CD14-positive monocyte (primary cell): ENCODE measurements around the gene CCDC50. TPM values are rescaled to one million over a fixed set of nuclear protein-coding genes. Genes with fewer than 3 reads are reported as not detected.

Experiments used
- DNase-seq, 3 donors: peaks; one replicate each; pipeline ENCODE4 v3.0.0-alpha.2; 2011 to 2022
- H2AFZ ChIP-seq: 2 replicates; pipeline ENCODE4 v1.6.0; 2012; ENCODE audit warnings: mild to moderate bottlenecking, low read depth, low read length, inconsistent platforms; ENCODE audit not compliant: insufficient read depth, poor library complexity, severe bottlenecking
- H3K27ac ChIP-seq, 2 donors: 1 replicate in 1 of 2; 2 replicates in 1 of 2; pipeline ENCODE4 v1.5.1; 2012 to 2013; ENCODE audit warnings: low read length in 2 of 2, control low read depth in 1 of 2, inconsistent platforms in 1 of 2, low read depth in 1 of 2, mild to moderate bottlenecking in 1 of 2
- H3K27me3 ChIP-seq, 2 donors: one replicate each; pipeline versions ENCODE4 v1.6.0 to v1.6.1; 2011 to 2013; ENCODE audit warnings: low read length in 2 of 2; ENCODE audit not compliant: control insufficient read depth in 2 of 2, insufficient read depth in 2 of 2
- H3K36me3 ChIP-seq, 2 donors: replicated peaks in 1 of 2; 1 replicate in 1 of 2; 2 replicates in 1 of 2; pipeline versions ENCODE4 v1.5.1 to v1.6.1; 2012 to 2013; ENCODE audit warnings: low read length in 2 of 2, control low read depth in 1 of 2, inconsistent platforms in 1 of 2, mild to moderate bottlenecking in 1 of 2; ENCODE audit not compliant: insufficient read depth in 2 of 2, control insufficient read depth in 1 of 2
- H3K4me1 ChIP-seq, 2 donors: 1 replicate in 1 of 2; 2 replicates in 1 of 2; pipeline versions ENCODE4 v1.5.1 to v1.6.1; 2012 to 2013; ENCODE audit warnings: low read length in 2 of 2, control low read depth in 1 of 2, inconsistent platforms in 1 of 2, mild to moderate bottlenecking in 1 of 2, moderate library complexity in 1 of 2; ENCODE audit not compliant: insufficient read depth in 2 of 2, control insufficient read depth in 1 of 2
- H3K4me2 ChIP-seq: replicated peaks from 2 replicates; pipeline ENCODE3; 2012; ENCODE audit warnings: low read length, moderate library complexity, mild to moderate bottlenecking; ENCODE audit not compliant: poor library complexity, severe bottlenecking; ENCODE audit errors: extremely low read depth
- H3K4me3 ChIP-seq, 3 experiments: fragments of 200-600 bp in 1 of 3; sonication (generic) in 1 of 3; replicated peaks in 1 of 3; 1 replicate in 2 of 3; 2 replicates in 1 of 3; pipeline ENCODE4 v1.5.1; 2011 to 2013; ENCODE audit warnings: low read length in 3 of 3, mild to moderate bottlenecking in 3 of 3, control low read depth in 2 of 3, low read depth in 2 of 3, inconsistent platforms in 1 of 3, moderate library complexity in 1 of 3
- H3K79me2 ChIP-seq: 2 replicates; pipeline ENCODE4 v1.6.0; 2012; ENCODE audit warnings: mild to moderate bottlenecking, control low read depth, inconsistent platforms, low read length, moderate library complexity; ENCODE audit not compliant: insufficient read depth
- H3K9ac ChIP-seq: 2 replicates; pipeline ENCODE4 v1.6.0; 2017; ENCODE audit warnings: low read length, mild to moderate bottlenecking; ENCODE audit not compliant: insufficient read depth, poor library complexity, severe bottlenecking
- H3K9me3 ChIP-seq, 2 donors: replicated peaks in 1 of 2; 1 replicate in 1 of 2; 2 replicates in 1 of 2; pipeline versions ENCODE4 v1.5.1 to v1.6.1; 2012 to 2013; ENCODE audit warnings: low read length in 2 of 2, control low read depth in 1 of 2; ENCODE audit not compliant: control insufficient read depth in 1 of 2, insufficient read depth in 1 of 2
- H4K20me1 ChIP-seq: 2 replicates; pipeline ENCODE4 v1.6.0; 2012; ENCODE audit warnings: mild to moderate bottlenecking, low read length, control low read depth, moderate library complexity; ENCODE audit not compliant: insufficient read depth
- H3K27ac Mint-ChIP-seq, 7 donors: one replicate each; pipeline ENCODE4 v1.8.0; 2020; ENCODE audit warnings: mild to moderate bottlenecking in 7 of 7, mixed read lengths in 7 of 7, moderate library complexity in 6 of 7, inconsistent platforms in 2 of 7
- H3K27me3 Mint-ChIP-seq, 3 donors: one replicate each; pipeline ENCODE4 v1.8.0; 2021 to 2022; ENCODE audit warnings: low read depth in 3 of 3, mild to moderate bottlenecking in 3 of 3, mixed read lengths in 3 of 3, moderate library complexity in 3 of 3, inconsistent platforms in 1 of 3
- H3K36me3 Mint-ChIP-seq, 2 donors: one replicate each; pipeline ENCODE4 v1.8.0; 2020; ENCODE audit warnings: mixed read lengths in 2 of 2, inconsistent platforms in 1 of 2, mild to moderate bottlenecking in 1 of 2
- H3K4me1 Mint-ChIP-seq: one replicate; pipeline ENCODE4 v1.8.0; 2020; ENCODE audit warnings: mild to moderate bottlenecking, mixed read lengths
- H3K4me3 Mint-ChIP-seq, 2 donors: one replicate each; pipeline ENCODE4 v1.8.0; 2020; ENCODE audit warnings: mild to moderate bottlenecking in 2 of 2, mixed read lengths in 2 of 2, moderate library complexity in 1 of 2
- H3K9me3 Mint-ChIP-seq, 7 donors: one replicate each; pipeline ENCODE4 v1.8.0; 2020 to 2022; ENCODE audit warnings: mixed read lengths in 7 of 7, mild to moderate bottlenecking in 6 of 7, moderate library complexity in 6 of 7, inconsistent platforms in 2 of 7
- CTCF ChIP-seq: fragments of 200-600 bp; IDR thresholded peaks from one replicate; pipeline ENCODE4 v1.8.0; 2022; ENCODE audit warnings: antibody characterized with exemption, mild to moderate bottlenecking
- WGBS: methylation state at CpG from one replicate; pipeline ENCODE4 v1.1.5; 2013; ENCODE audit warnings: missing lambda C conversion rate; ENCODE audit not compliant: insufficient coverage; 5-methylcytosine and 5-hydroxymethylcytosine counted together
- intact Hi-C, 2 donors: fragments of 100-400 bp; cut with micrococcal nuclease; formaldehyde crosslinking; loops; one replicate each; pipeline versions ENCODE4 v1.15.0 to v1.15.1; 2023
- polyA plus RNA-seq, 3 donors: library from polyadenylated mRNA; depleted of rRNA in 1 of 3; unstranded in 2 of 3; stranded (reverse) in 1 of 3; fragments of 300-500 nt in 2 of 3; fragments of >200 nt in 1 of 3; fragmentation: Illumina TruSeq in 2 of 3; gene quantifications; 1 replicate in 2 of 3; 2 replicates in 1 of 3; pipeline ENCODE4 v1.2.3, GENCODE V29; 2012 to 2021

CCDC50 gene
- polyA plus RNA-seq, 3 donors: 13.3 to 29.2 (median 25.8) TPM

- Histone ChIP-seq H3K4me2 (no peak overlapping the region), H3K79me2 (no peaks in the 10 kb centered on the region), H3K9me3 (peaks cover 0 to 13% of the 10 kb centered on the region in 2 donors), H2AFZ (no peak overlapping the region), H3K4me3 (no peak overlapping the region), H3K4me1 (no peaks in the 10 kb centered on the region), H4K20me1 (no peaks in the 10 kb centered on the region), H3K27ac (no peak overlapping the region), H3K9ac (no peak overlapping the region), H3K27me3 (no peaks in the 10 kb centered on the region), H3K36me3 (no peaks in the 10 kb centered on the region)
- no peak for DNase-seq
- Mint-ChIP-seq H3K9me3 (peaks cover 2 to 17% (median 11%) of the 10 kb centered on the region in 7 donors), H3K27me3 (peaks cover 2 to 4% (median 3%) of the 10 kb centered on the region in 3 donors), H3K4me3 (no peak overlapping the region), H3K4me1 (no peaks in the 10 kb centered on the region), H3K27ac (no peak overlapping the region), H3K36me3 (no peaks in the 10 kb centered on the region)
- no peak for TF ChIP-seq CTCF
- intact Hi-C loops: no loop called here
- 90% methylated on average over 3 of the region's 5 CpGs for WGBS
These were observed 15.0 kb upstream of the CCDC50 start for GRCh38 chr3:191314109-191314728.

GRCh38 chr3:191316876-191317603 lies 12.2 kb upstream of the CCDC50 start:
- no peak overlapping the region for H3K27ac Mint-ChIP-seq
- WGBS: 96% methylated on average over 40 of the region's 40 CpGs

More at GRCh38 chr3:191316876-191317603, 12.2 kb upstream of the CCDC50 start:
- H3K9ac ChIP-seq: no peak overlapping the region
- no peaks in the 10 kb centered on the region for H3K36me3 ChIP-seq
- H3K27ac ChIP-seq: no peak overlapping the region
- no peaks in the 10 kb centered on the region for H3K27me3 ChIP-seq
- no peak overlapping the region for H3K4me3 ChIP-seq
- peaks cover 2 to 14% (median 6%) of the 10 kb centered on the region in 7 donors for H3K9me3 Mint-ChIP-seq
- TF ChIP-seq CTCF: no peak
- H3K4me1 ChIP-seq: no peaks in the 10 kb centered on the region
- H3K27me3 Mint-ChIP-seq: peaks cover 0 to 2% (median 0%) of the 10 kb centered on the region in 3 donors
- no peaks in the 10 kb centered on the region for H3K79me2 ChIP-seq
- no peak overlapping the region for H3K4me2 ChIP-seq
- H3K4me1 Mint-ChIP-seq: no peaks in the 10 kb centered on the region
- H3K4me3 Mint-ChIP-seq: no peak overlapping the region
- H3K36me3 Mint-ChIP-seq: no peaks in the 10 kb centered on the region
- H3K9me3 ChIP-seq: peaks cover 0 to 13% of the 10 kb centered on the region in 2 donors
- no peak overlapping the region for H2AFZ ChIP-seq
- no peak for DNase-seq
- intact Hi-C loops: no loop called here
- H4K20me1 ChIP-seq: no peaks in the 10 kb centered on the region
